ENCODE measurements around the gene HS3ST2.
"Not testable (repeated sequence)": the region's sequence is repeated elsewhere in the genome, so short reads cannot be mapped to it uniquely, and the experiment has no call there.

The HS3ST2 gene

GRCh38 chr16:22938647-22939046, 124.7 kb downstream of the HS3ST2 start:
- no peak for FAIRE-seq

DNA sequence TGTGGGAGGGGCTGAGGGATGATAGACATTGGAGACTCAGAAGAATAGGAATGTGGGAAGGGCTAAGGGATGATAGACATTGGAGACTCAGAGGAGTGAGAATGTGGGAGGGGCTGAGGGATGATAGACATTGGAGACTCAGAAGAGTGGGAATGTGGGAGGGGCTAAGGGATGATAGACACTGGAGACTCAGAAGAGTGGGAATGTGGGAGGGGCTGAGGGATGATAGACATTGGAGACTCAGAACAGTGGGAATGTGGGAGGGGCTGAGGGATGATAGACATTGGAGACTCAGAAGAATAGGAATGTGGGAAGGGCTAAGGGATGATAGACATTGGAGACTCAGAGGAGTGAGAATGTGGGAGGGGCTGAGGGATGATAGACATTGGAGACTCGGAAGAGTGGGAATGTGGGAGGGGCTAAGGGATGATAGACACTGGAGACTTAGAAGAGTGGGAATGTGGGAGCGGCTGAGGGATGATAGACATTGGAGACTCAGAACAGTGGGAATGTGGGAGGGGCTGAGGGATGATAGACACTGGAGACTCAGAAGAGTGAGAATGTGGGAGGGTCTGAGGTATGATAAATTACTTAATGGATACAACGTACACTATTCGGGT, 125.9 kb downstream of the HS3ST2 start:
- not testable (repeated sequence) for FAIRE-seq

- no peak for FAIRE-seq
These were observed 128.1 kb downstream of the HS3ST2 start for GRCh38 chr16:22941970-22942501.

DNA sequence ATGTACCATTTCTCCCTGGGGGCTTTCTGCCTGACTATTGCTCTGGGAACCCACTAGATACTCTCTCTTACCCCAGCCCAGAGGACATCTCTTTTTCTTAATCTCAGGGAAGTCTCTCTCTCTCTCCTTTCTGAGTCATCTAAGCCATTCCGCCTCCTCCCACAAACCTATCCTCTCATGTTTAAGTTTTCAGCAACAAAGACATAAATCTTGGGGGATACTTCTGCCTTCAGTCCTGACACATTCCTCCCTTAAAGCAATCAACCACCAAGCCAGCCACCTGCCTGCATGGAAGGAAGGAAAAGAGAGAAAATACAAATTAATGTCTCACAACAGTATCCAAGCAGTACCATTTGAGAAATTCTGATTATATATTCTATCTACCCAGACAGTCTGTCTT, 128.8 kb downstream of the HS3ST2 start:
- FAIRE-seq = no peak

DNA sequence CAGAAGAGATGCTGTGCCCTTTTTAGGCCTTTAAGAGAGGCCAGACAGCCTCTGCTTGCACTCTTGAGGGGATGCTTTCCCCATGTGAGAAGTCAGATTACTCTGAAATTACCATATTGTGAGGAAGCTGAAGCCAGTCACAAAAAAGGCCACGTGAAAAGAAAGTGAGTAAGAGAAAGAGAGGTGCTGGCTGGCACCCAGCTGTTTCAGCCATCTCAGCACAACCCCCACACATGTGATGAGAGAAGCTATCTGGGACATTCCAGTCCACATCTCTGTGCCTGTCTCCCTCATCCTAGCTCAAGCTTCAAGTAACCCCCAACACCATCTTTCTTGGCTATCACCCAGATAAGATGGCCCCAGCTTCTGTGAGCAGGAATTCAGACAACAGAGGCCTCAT, 131.4 kb downstream of the HS3ST2 start:
- no peak for FAIRE-seq

- FAIRE-seq = no peak
These were observed 132.5 kb downstream of the HS3ST2 start for GRCh38 chr16:22946433-22946832.

DNA sequence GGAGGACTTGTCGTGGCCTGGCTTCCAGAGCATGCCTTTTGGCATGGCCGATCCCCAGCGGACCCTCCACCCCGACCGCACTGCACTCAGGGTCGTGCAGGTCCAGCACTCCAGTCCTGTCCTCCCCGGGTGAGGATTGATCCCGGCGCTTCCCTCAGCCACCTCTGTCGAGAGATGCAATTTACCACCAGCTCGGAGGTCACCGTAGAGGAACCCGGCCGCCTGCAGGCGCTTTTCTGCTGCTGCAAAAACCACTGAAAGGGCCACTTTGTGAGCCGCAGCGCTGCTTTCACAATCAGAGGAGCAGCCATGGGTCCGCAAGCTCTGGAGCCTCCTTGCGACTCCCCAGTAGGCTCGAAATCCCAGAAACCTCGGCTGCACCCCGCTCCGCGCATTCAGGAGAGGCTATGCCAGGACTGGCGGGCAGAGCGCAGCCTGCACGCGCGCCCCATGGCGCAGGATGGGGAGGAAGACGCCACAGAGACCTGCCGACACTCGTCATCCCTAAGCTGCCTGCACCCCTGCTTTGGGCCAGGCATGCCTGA, 134.2 kb downstream of the HS3ST2 start:
- FAIRE-seq = no peak

DNA sequence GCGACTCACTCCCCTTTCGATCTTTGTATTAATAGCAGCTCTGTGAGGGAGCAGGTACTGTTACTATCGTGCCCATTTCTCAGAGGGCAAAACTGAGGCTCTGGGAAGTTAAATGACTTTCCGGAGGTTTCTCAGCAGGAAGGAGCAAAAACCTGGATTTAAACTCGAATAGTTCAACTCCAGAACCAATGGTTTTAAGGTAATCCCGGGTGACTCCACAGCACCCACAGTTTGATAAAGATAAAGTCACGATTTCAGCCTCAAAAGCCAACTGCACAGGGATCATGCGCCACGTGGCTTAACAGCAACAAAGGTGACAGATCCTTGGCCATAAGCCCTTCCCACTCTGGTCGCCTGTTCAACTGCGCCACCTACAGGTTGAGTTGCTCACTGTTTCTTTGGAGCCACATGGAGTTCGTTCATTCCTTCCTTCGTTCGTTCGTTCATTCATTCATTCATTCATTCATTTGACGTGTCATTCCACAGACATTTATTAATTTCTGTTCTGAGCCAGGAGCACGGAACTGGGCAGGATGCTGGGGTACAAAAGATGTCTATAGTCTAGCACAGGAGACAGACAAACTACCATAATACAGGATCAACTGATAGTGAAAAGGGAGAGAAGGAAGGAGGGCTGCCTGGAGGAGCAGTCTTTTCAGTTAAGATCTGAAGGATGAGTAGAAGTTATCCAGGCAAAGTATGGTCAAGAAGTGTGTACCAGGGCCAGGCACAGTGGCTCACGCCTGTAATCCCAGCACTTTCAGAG, 134.8 kb downstream of the HS3ST2 start:
- FAIRE-seq = no peak

GRCh38 chr16:22955461-22956070, 141.6 kb downstream of the HS3ST2 start:
- FAIRE-seq = no peak

DNA sequence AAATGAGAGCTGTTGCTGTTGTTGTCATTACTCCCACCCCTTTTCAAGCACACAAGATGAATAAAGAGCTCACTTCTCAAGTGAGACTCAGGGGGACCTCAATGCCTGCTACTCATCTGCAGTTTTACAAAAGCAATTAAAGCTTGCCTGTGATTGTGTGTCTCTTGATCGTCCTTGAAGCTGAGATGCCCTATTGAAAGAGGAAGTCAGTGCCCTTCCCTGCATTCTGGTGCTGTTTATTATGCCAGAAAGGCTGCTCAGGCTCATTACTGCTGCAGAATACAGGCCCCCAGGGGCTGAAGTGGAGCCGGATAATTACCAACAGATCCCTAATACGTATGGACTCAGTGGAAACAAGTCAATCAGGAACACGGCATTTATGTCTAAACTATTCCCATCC, 147.2 kb downstream of the HS3ST2 start:
- no peak for FAIRE-seq

DNA sequence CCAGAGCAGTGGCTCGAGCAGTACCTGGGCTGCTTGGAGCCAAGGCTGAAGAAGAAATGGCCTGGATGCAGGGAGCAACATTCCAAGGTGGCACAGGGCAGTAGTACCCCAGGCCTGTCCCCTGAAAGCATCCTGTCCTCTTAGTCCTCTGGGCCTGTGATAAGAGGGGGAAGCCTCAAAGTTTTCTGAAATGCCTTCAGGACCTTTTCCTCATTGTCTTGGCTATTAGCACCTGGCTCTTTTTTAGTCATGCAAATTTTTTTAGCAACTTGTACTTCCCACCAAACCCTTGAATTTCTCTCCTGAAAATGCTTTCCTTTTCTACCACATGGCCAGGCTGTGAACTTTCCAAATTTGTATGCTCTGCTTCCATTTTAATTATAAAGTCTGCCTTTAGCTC, 148.9 kb downstream of the HS3ST2 start:
- no peak for FAIRE-seq
